MM.1S (cell line): Measurements from ENCODE around the gene GREB1.

Experiments used
- CTCF ChIP-seq: fragments of 300-600 bp; sonication (generic); IDR thresholded peaks from 2 replicates; pipeline ENCODE4 v1.5.1; 2016; ENCODE audit warnings: antibody characterized with exemption, low read length, mixed read lengths
- EZH2 ChIP-seq: fragments of 300-600 bp; sonication (generic); optimal IDR thresholded peaks from 2 replicates; pipeline ENCODE3; 2017; ENCODE audit warnings: low read depth, mild to moderate bottlenecking, antibody characterized with exemption, low read length, mixed read lengths
- EZH2phosphoT487 ChIP-seq: fragments of 300-600 bp; sonication (generic); IDR thresholded peaks from 2 replicates; pipeline ENCODE4 v1.6.1; 2018; ENCODE audit warnings: antibody characterized with exemption, low read length

GRCh38 chr2:11562011-11562410 lies 28.2 kb downstream of the GREB1 start:
- TF ChIP-seq EZH2 (no peak), CTCF (no peak), EZH2phosphoT487 (no peak)
